ENCODE results near the gene TPRN.
"Not testable (repeated sequence)": the region's sequence is repeated elsewhere in the genome, so short reads cannot be mapped to it uniquely, and the experiment has no call there.

Gene TPRN

GRCh38 chr9:137200311-137201204, at the start of gene TPRN:
Gene TPRN (minus strand): TSS chr9:137200741. CDS start chr9:137200711, 30 bp downstream.
- DNase-seq, result peak; percentile 99

GRCh38 chr9:137247916-137248175, 47.3 kb upstream of the TPRN start:
- DNase-seq, result no peak

GRCh38 chr9:137247135-137247915, 46.8 kb upstream of the TPRN start:
- no peak for DNase-seq

- no peak for DNase-seq
Observed at GRCh38 chr9:137245450-137246421, 45.2 kb upstream of the TPRN start.

- DNase-seq, result no peak
Observed at GRCh38 chr9:137244486-137245449, 44.2 kb upstream of the TPRN start.

GRCh38 chr9:137243626-137244485, 43.3 kb upstream of the TPRN start:
- no peak for DNase-seq

GRCh38 chr9:137243266-137243625, 42.7 kb upstream of the TPRN start:
- DNase-seq, result not testable (repeated sequence)

GRCh38 chr9:137242269-137243203, 42.0 kb upstream of the TPRN start:
- no peak for DNase-seq

GRCh38 chr9:137241490-137242268, 41.1 kb upstream of the TPRN start:
- no peak for DNase-seq

GRCh38 chr9:137240841-137241489, 40.4 kb upstream of the TPRN start, which contains the start of gene TUBB4B:
Gene TUBB4B (plus strand): TSS chr9:137241287. CDS start chr9:137241361, 74 bp downstream.
- peak; percentile 100 for DNase-seq

GRCh38 chr9:137240318-137240840, 39.8 kb upstream of the TPRN start:
- peak; percentile 85 for DNase-seq

GRCh38 chr9:137239541-137240200, 39.1 kb upstream of the TPRN start:
- DNase-seq, result not testable (repeated sequence)

GRCh38 chr9:137237759-137238726, 37.5 kb upstream of the TPRN start:
- DNase-seq, result peak; percentile 63

GRCh38 chr9:137236936-137237421, 36.4 kb upstream of the TPRN start:
- DNase-seq, result no peak

GRCh38 chr9:137236238-137236935, 35.8 kb upstream of the TPRN start:
- peak; percentile 85 for DNase-seq

Measured in right hindlimb (tissue), 1 donor.